A549 (cell line): ENCODE measurements around the gene XPR1. TPM values are rescaled to one million over a fixed set of nuclear protein-coding genes. Genes with fewer than 3 reads are reported as not detected.

Experiments
- ATAC-seq, 2 experiments: fragments of 200-7000 bp in 1 of 2; fragments of >200 bp in 1 of 2; cut with Nextera tagmentation in 1 of 2; cut with Tn5 transposase in 1 of 2; 3 replicates each; pipeline versions ENCODE4 v1.8.0 to v1.9.1; 2018 to 2020; ENCODE audit warnings: mild to moderate bottlenecking in 1 of 2, moderate library complexity in 1 of 2
- CTCF ChIA-PET: fragments of 300-600 bp; sonication (Branson Sonifier 250); formaldehyde crosslinking; extraction: SDS; loops from one replicate; lab custom pipeline; 2021; ENCODE audit warnings: antibody characterized with exemption, inconsistent platforms; lab: Yijun Ruan, JAX
- POLR2A ChIA-PET: fragments of 350-600 bp; formaldehyde crosslinking; extraction: SDS; loops from one replicate; lab custom pipeline; 2021; ENCODE audit warnings: antibody characterized with exemption, inconsistent platforms; lab: Yijun Ruan, JAX
- DNase-seq, 2 experiments: peaks; one replicate each; pipeline versions ENCODE4 v3.0.0 to v3.0.0-alpha.2; 2011 to 2016; ENCODE audit warnings: low read depth in 1 of 2, low spot score in 1 of 2
- FAIRE-seq: peaks from 2 replicates; lab custom pipeline; 2011; peaks lifted over from hg19 to GRCh38; lab: Jason Lieb, UNC
- H3K27ac ChIP-seq, 2 experiments: fragments of >200 bp; sonication (Bioruptor Twin); formaldehyde crosslinking; 3 replicates each; pipeline ENCODE4 v1.5.1; 2016 to 2017
- H3K4me1 ChIP-seq: fragments of >200 bp; sonication (Bioruptor Twin); formaldehyde crosslinking; 3 replicates; pipeline ENCODE4 v1.6.1; 2016
- H3K4me2 ChIP-seq: fragments of >200 bp; sonication (Bioruptor Twin); formaldehyde crosslinking; 3 replicates; pipeline ENCODE4 v1.6.1; 2016
- H3K4me3 ChIP-seq: fragments of >200 bp; sonication (Bioruptor Twin); formaldehyde crosslinking; 3 replicates; pipeline ENCODE4 v1.5.1; 2016
- H3K9me3 ChIP-seq: fragments of >200 bp; sonication (Bioruptor Twin); formaldehyde crosslinking; 3 replicates; pipeline ENCODE4 v1.6.1; 2016
- EP300 ChIP-seq, 2 experiments: fragments of >200 bp; sonication (Bioruptor Twin); formaldehyde crosslinking; IDR thresholded peaks; 2 replicates in 1 of 2; 3 replicates in 1 of 2; pipeline ENCODE4 v1.6.1; 2016 to 2017
- FOXS1 ChIP-seq: fragments of 250-450 bp; sonication (Bioruptor Pico); IDR thresholded peaks from 2 replicates; pipeline ENCODE4 v1.5.0; 2020; ENCODE audit warnings: mild to moderate bottlenecking, moderate library complexity
- HOXA7 ChIP-seq: fragments of 250-450 bp; sonication (Bioruptor Pico); IDR thresholded peaks from 2 replicates; pipeline ENCODE4 v1.5.0; 2020; ENCODE audit warnings: mild to moderate bottlenecking, moderate library complexity
- HOXB13 ChIP-seq: fragments of 250-450 bp; sonication (Bioruptor Pico); IDR thresholded peaks from 2 replicates; pipeline ENCODE4 v1.5.0; 2020; ENCODE audit warnings: low read depth, mild to moderate bottlenecking, moderate library complexity
- HOXB5 ChIP-seq: fragments of 250-450 bp; sonication (Bioruptor Pico); IDR thresholded peaks from 2 replicates; pipeline ENCODE4 v1.5.0; 2020; ENCODE audit warnings: mild to moderate bottlenecking, moderate library complexity
- KDM5A ChIP-seq: fragments of 200-600 bp; sonication (generic); IDR thresholded peaks from 2 replicates; pipeline ENCODE4 v1.6.1; 2016; ENCODE audit warnings: antibody characterized with exemption, mild to moderate bottlenecking
- NFE2L2 ChIP-seq: fragments of 150-350 bp; conservative IDR thresholded peaks from 2 replicates; pipeline ENCODE4 v1.6.1; 2014; ENCODE audit warnings: low read length
- NPAS2 ChIP-seq: fragments of 250-450 bp; sonication (Bioruptor Pico); IDR thresholded peaks from 2 replicates; pipeline ENCODE4 v1.8.0; 2022; ENCODE audit warnings: mild to moderate bottlenecking, moderate library complexity, borderline replicate concordance
- NR3C1 ChIP-seq: fragments of >200 bp; sonication (Bioruptor Twin); formaldehyde crosslinking; IDR thresholded peaks from 3 replicates; pipeline ENCODE4 v1.6.1; 2017
- PHF8 ChIP-seq: fragments of 200-600 bp; sonication (generic); IDR thresholded peaks from 2 replicates; pipeline ENCODE4 v1.6.1; 2016; ENCODE audit warnings: low read depth, mild to moderate bottlenecking, antibody characterized with exemption, moderate library complexity, borderline replicate concordance
- RNF2 ChIP-seq: fragments of 200-600 bp; sonication (generic); IDR thresholded peaks from 2 replicates; pipeline ENCODE4 v1.6.1; 2016; ENCODE audit warnings: low read depth, mild to moderate bottlenecking, antibody characterized with exemption, moderate library complexity, borderline replicate concordance
- SMC3 ChIP-seq: fragments of >200 bp; sonication (Bioruptor Twin); formaldehyde crosslinking; IDR thresholded peaks from 3 replicates; pipeline ENCODE4 v1.6.1; 2018; ENCODE audit warnings: inconsistent platforms
- TFCP2L1 ChIP-seq: fragments of 250-450 bp; sonication (Bioruptor Pico); IDR thresholded peaks from 2 replicates; pipeline ENCODE4 v1.5.0; 2021; ENCODE audit warnings: mild to moderate bottlenecking
- ZFP36 ChIP-seq: fragments of 450-650 bp; IDR thresholded peaks from 2 replicates; pipeline ENCODE4 v1.6.1; 2014; ENCODE audit warnings: borderline replicate concordance; ENCODE audit not compliant: partially characterized antibody
- WGBS: methylation state at CpG from one replicate; pipeline ENCODE4 v1.1.6; 2017; ENCODE audit errors: missing lambda C conversion rate; 5-methylcytosine and 5-hydroxymethylcytosine counted together
- polyA plus RNA-seq, 4 experiments: library from polyadenylated mRNA; depleted of rRNA in 3 of 4; stranded (reverse); fragments of >200 nt; fragmentation: RNase III in 1 of 4; extraction: RNeasy Plus Mini Kit Qiagen cat#74134 plus additional on column Dnase treatment in 1 of 4; gene quantifications; 2 replicates in 3 of 4; 3 replicates in 1 of 4; pipeline ENCODE4 v1.2.3, GENCODE V29; 2011 to 2017
- TF ChIP-seq, protein P1 (sequence below): fragments of 150-350 bp; IDR thresholded peaks from 2 replicates; pipeline ENCODE4 v1.6.1; 2014; ENCODE audit warnings: low read depth, mild to moderate bottlenecking, low read length
- TF ChIP-seq, protein P2 (sequence below): IDR thresholded peaks from 2 replicates; pipeline ENCODE4 v1.6.1; 2012; ENCODE audit warnings: low read depth, borderline replicate concordance
- TF ChIP-seq, protein P3 (sequence below): fragments of >200 bp; sonication (Bioruptor Twin); formaldehyde crosslinking; IDR thresholded peaks from 2 replicates; pipeline ENCODE4 v1.6.1; 2016
- TF ChIP-seq, protein P4 (sequence below): fragments of >200 bp; sonication (Bioruptor Twin); formaldehyde crosslinking; IDR thresholded peaks from 3 replicates; pipeline ENCODE4 v1.6.1; 2016
- TF ChIP-seq, protein P5 (sequence below): fragments of 450-650 bp; IDR thresholded peaks from 2 replicates; pipeline ENCODE4 v1.6.1; 2014; ENCODE audit warnings: antibody characterized with exemption

Gene XPR1
- polyA plus RNA-seq, 2 of the 4 experiments (the other 2 are of a cell fraction) = 37.5 to 86.1 TPM

DNA sequence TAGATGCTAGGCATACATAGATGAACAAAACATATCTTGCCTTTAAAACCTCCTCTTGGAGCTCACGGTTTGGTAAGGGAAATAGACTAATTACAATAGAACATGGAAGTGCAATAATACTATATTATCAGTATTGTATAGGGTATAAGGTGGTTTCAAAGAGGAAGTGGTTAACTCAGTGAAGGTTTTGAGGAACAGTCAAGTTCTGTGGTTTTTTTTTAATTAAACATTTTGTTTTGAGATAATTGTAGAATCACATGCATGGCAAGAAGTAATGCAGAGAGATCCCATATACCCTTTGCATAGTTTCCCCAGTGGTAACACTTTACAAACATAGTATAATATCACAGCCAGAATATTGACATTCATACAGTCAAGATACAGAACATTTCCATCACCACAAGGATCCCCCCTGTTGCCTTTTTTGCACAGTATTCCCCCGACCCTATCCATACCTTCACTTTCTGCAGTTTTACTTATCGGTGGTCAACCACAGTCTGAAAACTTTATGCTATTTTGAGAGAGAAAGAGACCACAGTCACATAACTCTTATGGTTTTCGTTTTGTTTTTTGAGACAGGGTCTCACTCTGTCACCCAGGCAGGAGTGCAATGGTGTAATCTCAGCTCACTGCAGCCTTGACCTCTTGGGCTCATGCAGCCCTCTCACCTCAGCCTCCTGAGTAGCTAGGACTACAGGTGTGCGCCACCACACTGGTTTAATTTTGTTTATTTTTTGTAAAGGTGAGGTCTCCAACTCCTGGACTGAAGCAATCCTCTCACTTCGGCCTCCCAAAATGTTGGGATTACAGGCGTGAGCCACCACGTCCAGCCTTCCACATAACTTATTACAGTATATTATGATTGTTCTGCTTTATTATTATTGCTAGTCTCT lies 220.4 kb downstream of the XPR1 start:
- ATAC-seq = no peak

DNA sequence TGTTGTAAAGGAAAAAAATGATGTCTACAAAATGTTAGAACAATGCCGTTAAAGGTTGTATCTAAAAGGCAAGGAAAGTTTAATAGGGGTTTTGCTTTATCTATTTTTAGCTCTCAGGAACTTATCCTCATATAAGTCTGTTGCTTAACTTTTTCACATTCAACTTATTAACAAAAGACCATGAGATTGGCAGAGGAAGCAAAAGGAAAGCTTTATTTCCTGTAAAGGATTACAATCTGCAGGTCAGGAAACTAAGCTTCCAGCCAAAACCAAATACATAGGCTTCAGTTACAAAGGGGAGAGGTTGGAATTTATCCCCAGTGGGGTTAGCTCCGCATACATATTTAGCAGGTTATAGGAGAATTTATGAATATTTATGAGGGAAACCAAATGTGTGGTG lies 222.2 kb downstream of the XPR1 start:
- TF ChIP-seq NFE2L2 = no peak
- TF ChIP-seq, all 56 proteins: peak for 0
- CTCF ChIA-PET = interaction anchor here (1.0 to 1.6 kb wide), 5 partner anchors 9 to 338 kb away, joined by 3 to 9 read pairs (median 3); no protein-coding TSS in a partner anchor
- H3K4me1 ChIP-seq = no peaks in the 10 kb centered on the region
- H3K27ac ChIP-seq = no peak overlapping the region
- 92% methylated on average over 2 of the region's 2 CpGs for WGBS
- DNase-seq = no peak
- POLR2A ChIA-PET = no interaction called here
- H3K4me2 ChIP-seq = no peak overlapping the region
- H3K9me3 ChIP-seq = no peaks in the 10 kb centered on the region
- ATAC-seq = no peak
- FAIRE-seq = no peak
- H3K4me3 ChIP-seq = no peak overlapping the region

More for the DNA sequence above, 220.4 kb downstream of the XPR1 start:
- TF ChIP-seq HOXB13 (CRISPR knock-in tag) (no peak), HOXA7 (CRISPR knock-in tag) (no peak), HOXB5 (CRISPR knock-in tag) (no peak), NPAS2 (CRISPR knock-in tag) (no peak), NR3C1 (no peak), PHF8 (no peak), RNF2 (no peak), SMC3 (no peak), TFCP2L1 (no peak), ZFP36 (no peak), EP300 (IDR thresholded peaks at IDR 0.05) (no peak), KDM5A (no peak), FOXS1 (CRISPR knock-in tag) (no peak)
- TF ChIP-seq, protein P1, sequence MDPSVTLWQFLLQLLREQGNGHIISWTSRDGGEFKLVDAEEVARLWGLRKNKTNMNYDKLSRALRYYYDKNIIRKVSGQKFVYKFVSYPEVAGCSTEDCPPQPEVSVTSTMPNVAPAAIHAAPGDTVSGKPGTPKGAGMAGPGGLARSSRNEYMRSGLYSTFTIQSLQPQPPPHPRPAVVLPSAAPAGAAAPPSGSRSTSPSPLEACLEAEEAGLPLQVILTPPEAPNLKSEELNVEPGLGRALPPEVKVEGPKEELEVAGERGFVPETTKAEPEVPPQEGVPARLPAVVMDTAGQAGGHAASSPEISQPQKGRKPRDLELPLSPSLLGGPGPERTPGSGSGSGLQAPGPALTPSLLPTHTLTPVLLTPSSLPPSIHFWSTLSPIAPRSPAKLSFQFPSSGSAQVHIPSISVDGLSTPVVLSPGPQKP = no peak
- TF ChIP-seq, protein P2, sequence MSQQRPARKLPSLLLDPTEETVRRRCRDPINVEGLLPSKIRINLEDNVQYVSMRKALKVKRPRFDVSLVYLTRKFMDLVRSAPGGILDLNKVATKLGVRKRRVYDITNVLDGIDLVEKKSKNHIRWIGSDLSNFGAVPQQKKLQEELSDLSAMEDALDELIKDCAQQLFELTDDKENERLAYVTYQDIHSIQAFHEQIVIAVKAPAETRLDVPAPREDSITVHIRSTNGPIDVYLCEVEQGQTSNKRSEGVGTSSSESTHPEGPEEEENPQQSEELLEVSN = no peak
- TF ChIP-seq, protein P3, sequence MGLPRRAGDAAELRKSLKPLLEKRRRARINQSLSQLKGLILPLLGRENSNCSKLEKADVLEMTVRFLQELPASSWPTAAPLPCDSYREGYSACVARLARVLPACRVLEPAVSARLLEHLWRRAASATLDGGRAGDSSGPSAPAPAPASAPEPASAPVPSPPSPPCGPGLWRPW = no peak
- TF ChIP-seq, protein P4, sequence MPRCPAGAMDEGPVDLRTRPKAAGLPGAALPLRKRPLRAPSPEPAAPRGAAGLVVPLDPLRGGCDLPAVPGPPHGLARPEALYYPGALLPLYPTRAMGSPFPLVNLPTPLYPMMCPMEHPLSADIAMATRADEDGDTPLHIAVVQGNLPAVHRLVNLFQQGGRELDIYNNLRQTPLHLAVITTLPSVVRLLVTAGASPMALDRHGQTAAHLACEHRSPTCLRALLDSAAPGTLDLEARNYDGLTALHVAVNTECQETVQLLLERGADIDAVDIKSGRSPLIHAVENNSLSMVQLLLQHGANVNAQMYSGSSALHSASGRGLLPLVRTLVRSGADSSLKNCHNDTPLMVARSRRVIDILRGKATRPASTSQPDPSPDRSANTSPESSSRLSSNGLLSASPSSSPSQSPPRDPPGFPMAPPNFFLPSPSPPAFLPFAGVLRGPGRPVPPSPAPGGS = no peak
- TF ChIP-seq, protein P5, sequence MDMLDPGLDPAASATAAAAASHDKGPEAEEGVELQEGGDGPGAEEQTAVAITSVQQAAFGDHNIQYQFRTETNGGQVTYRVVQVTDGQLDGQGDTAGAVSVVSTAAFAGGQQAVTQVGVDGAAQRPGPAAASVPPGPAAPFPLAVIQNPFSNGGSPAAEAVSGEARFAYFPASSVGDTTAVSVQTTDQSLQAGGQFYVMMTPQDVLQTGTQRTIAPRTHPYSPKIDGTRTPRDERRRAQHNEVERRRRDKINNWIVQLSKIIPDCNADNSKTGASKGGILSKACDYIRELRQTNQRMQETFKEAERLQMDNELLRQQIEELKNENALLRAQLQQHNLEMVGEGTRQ = no peak
- H3K9me3 ChIP-seq = no peaks in the 10 kb centered on the region
- no peak overlapping the region for H3K27ac ChIP-seq
- no peaks in the 10 kb centered on the region for H3K4me1 ChIP-seq
- WGBS = 93% methylated on average over 8 of the region's 8 CpGs
- CTCF ChIA-PET = interaction anchor here (0.9 to 1.6 kb wide), 3 partner anchors 11 to 337 kb away, joined by 3 to 9 read pairs (median 7); no protein-coding TSS in a partner anchor
- DNase-seq = no peak
- no peak overlapping the region for H3K4me3 ChIP-seq
- POLR2A ChIA-PET = no interaction called here
- no peak overlapping the region for H3K4me2 ChIP-seq
- FAIRE-seq = no peak
